ENCODE measurements around the gene NDUFB3.

Gene NDUFB3

DNA sequence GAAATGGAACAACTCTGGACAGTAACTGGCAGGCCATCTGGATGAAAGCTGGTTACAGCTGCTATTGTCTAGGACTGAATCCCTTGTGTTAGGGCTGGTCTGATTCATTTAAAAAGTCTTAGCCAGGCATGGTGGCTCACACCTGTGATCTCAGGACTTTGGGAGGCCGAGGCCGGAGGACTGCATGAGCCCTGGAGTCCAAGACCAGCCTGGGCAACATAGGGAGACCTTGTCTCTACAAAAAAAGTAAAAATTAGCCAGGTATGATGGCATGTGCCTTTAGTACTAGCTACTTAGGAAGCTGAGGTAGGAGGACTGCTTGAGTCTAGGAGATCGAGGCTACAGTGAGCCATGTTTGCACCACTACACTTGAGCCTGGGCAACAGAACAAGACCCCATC lies 28.7 kb downstream of the NDUFB3 start:
- no peak for DNase-seq (ENCODE audit: low spot score)
- TF ChIP-seq, protein P1, sequence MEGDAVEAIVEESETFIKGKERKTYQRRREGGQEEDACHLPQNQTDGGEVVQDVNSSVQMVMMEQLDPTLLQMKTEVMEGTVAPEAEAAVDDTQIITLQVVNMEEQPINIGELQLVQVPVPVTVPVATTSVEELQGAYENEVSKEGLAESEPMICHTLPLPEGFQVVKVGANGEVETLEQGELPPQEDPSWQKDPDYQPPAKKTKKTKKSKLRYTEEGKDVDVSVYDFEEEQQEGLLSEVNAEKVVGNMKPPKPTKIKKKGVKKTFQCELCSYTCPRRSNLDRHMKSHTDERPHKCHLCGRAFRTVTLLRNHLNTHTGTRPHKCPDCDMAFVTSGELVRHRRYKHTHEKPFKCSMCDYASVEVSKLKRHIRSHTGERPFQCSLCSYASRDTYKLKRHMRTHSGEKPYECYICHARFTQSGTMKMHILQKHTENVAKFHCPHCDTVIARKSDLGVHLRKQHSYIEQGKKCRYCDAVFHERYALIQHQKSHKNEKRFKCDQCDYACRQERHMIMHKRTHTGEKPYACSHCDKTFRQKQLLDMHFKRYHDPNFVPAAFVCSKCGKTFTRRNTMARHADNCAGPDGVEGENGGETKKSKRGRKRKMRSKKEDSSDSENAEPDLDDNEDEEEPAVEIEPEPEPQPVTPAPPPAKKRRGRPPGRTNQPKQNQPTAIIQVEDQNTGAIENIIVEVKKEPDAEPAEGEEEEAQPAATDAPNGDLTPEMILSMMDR (IDR thresholded peaks at IDR 0.05; ENCODE audit: extremely low read depth, missing control alignments) = no peak

DNA sequence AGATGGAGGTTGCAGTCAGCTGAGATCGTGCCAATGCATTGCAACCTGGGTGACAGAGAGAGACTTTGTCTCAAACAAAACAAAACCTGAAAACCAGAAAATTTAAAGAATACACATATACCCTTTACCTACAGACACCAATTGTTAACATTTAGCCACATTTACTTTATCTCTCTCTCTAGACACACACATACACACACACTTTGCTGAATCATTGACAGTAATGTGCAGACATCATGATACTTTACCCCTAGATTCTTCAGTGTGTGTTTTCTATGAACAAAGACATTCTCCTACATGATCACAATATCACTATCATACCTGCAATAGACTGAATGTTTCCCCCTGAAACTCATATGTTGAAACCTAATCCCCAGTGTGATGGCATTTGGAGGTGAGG lies 34.0 kb downstream of the NDUFB3 start:
- no peak for DNase-seq (ENCODE audit: low spot score)
- TF ChIP-seq, protein P1 (IDR thresholded peaks at IDR 0.05; ENCODE audit: extremely low read depth, missing control alignments) = no peak

DNA sequence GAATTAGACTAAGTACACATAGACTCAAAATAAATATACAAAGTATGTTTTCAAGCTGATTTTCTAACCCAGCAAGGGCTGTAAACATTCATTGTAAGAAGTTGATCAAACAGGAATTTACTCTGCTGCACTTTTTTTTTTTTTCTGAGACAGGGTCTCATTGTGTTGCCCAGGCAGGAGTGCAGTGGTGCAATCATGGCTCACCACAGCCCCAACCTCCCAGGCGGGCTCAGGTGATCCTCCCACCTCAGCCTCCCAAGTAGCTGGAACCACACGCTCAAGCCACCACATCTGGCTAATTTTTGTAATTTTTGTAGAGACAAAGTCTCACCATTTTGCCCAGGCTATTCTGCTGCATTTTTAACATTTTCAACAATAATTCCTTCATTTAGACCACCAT lies 35.8 kb downstream of the NDUFB3 start:
- no peak for DNase-seq (ENCODE audit: low spot score)
- TF ChIP-seq, protein P1 (IDR thresholded peaks at IDR 0.05; ENCODE audit: extremely low read depth, missing control alignments) = no peak

DNA sequence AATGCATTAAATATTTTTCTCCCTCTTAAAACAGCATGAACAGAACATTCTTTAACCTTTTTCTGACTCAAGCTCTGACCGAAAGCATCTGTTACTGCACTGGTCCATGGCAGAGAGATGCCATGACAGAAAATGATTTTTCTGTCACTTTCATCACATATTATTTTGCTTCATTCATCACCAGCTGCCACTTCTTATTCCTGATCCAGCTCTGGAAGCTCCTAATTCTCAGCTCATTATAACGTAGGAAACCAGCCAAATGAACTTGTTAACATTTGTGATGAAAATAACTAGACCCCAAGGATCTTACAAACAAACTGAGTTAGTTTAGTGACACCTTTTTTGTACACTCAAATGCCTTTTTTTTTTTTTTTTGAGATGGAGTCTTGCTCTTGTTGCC lies 36.5 kb downstream of the NDUFB3 start:
- TF ChIP-seq, protein P1 (IDR thresholded peaks at IDR 0.05; ENCODE audit: extremely low read depth, missing control alignments) = no peak
- DNase-seq (ENCODE audit: low spot score) = no peak

DNA sequence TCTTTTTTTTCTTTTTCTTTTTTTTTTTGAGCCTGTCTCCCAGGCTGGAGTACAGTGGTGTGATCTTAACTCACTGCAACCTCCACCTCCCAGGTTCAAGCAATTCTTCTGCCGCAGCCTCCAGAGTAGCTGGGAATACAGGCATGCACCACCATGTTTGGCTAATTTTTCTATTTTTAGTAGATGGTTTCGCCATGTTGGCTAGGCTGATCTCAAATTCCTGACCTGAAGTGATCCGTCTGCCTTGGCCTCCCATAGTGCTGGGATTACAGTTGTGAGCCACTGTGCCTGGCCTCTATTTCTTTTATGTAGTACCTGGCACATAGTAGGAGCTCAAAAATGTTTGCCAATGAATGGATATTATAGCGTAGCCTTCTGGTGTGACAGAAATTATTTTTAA lies 37.4 kb downstream of the NDUFB3 start:
- TF ChIP-seq, protein P1 (IDR thresholded peaks at IDR 0.05; ENCODE audit: extremely low read depth, missing control alignments) = no peak
- no peak for DNase-seq (ENCODE audit: low spot score)

DNA sequence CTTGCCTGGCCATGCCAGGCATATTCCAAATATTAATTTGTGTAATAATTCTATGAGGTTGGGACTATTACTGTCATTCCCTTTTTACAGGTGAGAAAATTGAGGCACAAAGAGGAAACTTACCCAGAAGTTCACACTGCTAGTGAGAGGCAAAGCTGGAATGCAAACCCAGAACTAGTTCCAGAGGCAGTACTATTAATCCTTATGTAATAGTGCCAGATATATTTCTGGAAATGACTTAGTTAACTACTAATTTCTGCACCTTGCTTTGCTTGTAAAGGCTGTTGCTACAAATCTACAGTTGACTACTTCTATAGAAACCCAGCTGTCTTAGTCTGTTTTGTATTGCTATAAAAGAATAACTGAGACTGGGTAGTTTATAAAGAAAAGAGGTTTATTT lies 38.8 kb downstream of the NDUFB3 start:
- no peak for DNase-seq (ENCODE audit: low spot score)

DNA sequence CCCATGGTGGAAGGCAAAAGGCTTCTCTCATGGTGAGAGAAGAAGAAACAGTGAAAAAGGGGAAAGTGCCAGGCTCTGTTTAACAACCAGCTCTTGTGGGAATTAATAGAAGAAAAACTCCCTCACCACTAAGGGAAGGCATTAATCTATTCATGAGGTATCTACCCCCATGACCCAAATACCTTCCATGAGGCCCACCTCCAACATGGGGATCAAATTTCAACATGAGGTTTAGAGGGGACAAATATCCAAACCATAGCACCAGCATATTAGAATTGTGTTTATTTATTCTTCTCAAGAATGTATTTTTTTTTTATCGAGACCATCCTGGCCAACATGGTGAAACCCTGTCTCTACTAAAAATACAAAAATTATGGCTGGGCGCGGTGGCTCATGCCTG lies 39.3 kb downstream of the NDUFB3 start:
- no peak for DNase-seq (ENCODE audit: low spot score)
- TF ChIP-seq, protein P1 (IDR thresholded peaks at IDR 0.05; ENCODE audit: extremely low read depth, missing control alignments) = no peak

More for the DNA sequence above, 38.8 kb downstream of the NDUFB3 start:
- TF ChIP-seq, protein P1 (IDR thresholded peaks at IDR 0.05; ENCODE audit: extremely low read depth, missing control alignments) = no peak

Measured in GM20000 (cell line).